ENCODE measurements around the gene MAOA. TPM values are rescaled to one million over a fixed set of nuclear protein-coding genes. Genes with fewer than 3 reads are reported as not detected.

MAOA gene
- total and polyA plus RNA-seq, 2 experiments from 2014 or later: 54.0 to 110 TPM

DNA sequence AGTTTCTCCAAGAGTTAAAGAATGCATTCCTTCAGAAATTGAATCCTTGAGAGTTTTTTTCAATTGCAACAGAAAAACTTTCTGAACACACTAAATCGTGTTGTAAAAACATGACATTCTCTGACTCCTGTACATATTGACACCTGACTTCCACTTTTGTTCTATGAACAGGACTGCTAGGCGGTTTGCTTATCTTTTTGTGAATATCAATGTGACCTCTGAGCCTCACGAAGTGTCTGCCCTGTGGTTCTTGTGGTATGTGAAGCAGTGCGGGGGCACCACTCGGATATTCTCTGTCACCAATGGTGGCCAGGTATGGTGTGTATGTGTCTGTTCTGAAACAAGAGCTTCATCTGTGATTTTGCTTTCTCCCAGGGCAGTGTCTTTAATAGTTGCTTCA lies 71.9 kb downstream of the MAOA start:
- H3K79me2 ChIP-seq: no peaks in the 10 kb centered on the region
- no peaks in the 10 kb centered on the region for H3K27me3 ChIP-seq
- no peak for DNase-seq (ENCODE audit: low spot score)
- H3K4me2 ChIP-seq: no peak overlapping the region
- H3K27ac ChIP-seq: no peak overlapping the region
- no peaks in the 10 kb centered on the region for H3K36me3 ChIP-seq (replicated peaks; ENCODE audit: insufficient read depth, low read depth)
- TF ChIP-seq EZH2 (IDR thresholded peaks at IDR 0.05; ENCODE audit: borderline replicate concordance): no peak
- TF ChIP-seq, protein P1, sequence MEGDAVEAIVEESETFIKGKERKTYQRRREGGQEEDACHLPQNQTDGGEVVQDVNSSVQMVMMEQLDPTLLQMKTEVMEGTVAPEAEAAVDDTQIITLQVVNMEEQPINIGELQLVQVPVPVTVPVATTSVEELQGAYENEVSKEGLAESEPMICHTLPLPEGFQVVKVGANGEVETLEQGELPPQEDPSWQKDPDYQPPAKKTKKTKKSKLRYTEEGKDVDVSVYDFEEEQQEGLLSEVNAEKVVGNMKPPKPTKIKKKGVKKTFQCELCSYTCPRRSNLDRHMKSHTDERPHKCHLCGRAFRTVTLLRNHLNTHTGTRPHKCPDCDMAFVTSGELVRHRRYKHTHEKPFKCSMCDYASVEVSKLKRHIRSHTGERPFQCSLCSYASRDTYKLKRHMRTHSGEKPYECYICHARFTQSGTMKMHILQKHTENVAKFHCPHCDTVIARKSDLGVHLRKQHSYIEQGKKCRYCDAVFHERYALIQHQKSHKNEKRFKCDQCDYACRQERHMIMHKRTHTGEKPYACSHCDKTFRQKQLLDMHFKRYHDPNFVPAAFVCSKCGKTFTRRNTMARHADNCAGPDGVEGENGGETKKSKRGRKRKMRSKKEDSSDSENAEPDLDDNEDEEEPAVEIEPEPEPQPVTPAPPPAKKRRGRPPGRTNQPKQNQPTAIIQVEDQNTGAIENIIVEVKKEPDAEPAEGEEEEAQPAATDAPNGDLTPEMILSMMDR (IDR thresholded peaks at IDR 0.05; ENCODE audit: poor library complexity): no peak
- TF ChIP-seq EZH2phosphoT487 (IDR thresholded peaks at IDR 0.05; ENCODE audit: low read depth, severe bottlenecking, unreplicated experiment): no peak
- no peak overlapping the region for H2AFZ ChIP-seq
- 62% methylated on average over 5 of the region's 5 CpGs for WGBS (ENCODE audit: low lambda C conversion rate, missing lambda C conversion rate)
- H3K4me1 ChIP-seq (ENCODE audit: insufficient read depth): no peaks in the 10 kb centered on the region
- H4K20me1 ChIP-seq (ENCODE audit: insufficient read depth, poor library complexity, severe bottlenecking): no peaks in the 10 kb centered on the region
- H3K9me3 ChIP-seq (ENCODE audit: low read depth): no peaks in the 10 kb centered on the region
- no peak overlapping the region for H3K4me3 ChIP-seq
- no peaks in the 10 kb centered on the region for H3K9me2 ChIP-seq (replicated peaks; ENCODE audit: insufficient read depth)

DNA sequence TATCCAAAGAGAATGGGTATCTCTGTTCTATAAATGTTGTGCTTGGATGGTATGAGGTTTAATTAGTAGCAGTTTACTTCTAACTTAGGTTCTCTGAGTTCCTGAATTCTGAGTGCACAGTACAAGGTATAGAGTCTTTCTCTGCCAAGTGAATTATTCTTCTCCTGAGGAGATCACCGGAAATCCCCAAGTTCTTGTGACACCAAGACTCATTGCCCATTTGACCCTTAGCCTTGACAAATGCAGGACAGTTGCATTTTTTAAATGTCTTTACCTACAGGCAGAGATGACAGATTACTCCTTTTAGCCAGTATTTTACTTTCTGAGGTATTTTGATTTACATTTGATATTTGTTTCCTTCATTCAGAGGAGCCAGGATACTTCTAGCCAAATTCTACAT lies 72.9 kb downstream of the MAOA start:
- H3K9me2 ChIP-seq (replicated peaks; ENCODE audit: insufficient read depth): no peaks in the 10 kb centered on the region
- H3K27ac ChIP-seq: no peak overlapping the region
- no peaks in the 10 kb centered on the region for H3K4me1 ChIP-seq (ENCODE audit: insufficient read depth)
- DNase-seq (ENCODE audit: low spot score): no peak
- 96% methylated on average over 1 of the region's 1 CpG for WGBS (ENCODE audit: low lambda C conversion rate, missing lambda C conversion rate)
- H3K36me3 ChIP-seq (replicated peaks; ENCODE audit: insufficient read depth, low read depth): no peaks in the 10 kb centered on the region
- no peak overlapping the region for H2AFZ ChIP-seq
- TF ChIP-seq, protein P1 (IDR thresholded peaks at IDR 0.05; ENCODE audit: poor library complexity): no peak
- TF ChIP-seq EZH2 (IDR thresholded peaks at IDR 0.05; ENCODE audit: borderline replicate concordance) (no peak), EZH2phosphoT487 (IDR thresholded peaks at IDR 0.05; ENCODE audit: low read depth, severe bottlenecking, unreplicated experiment) (no peak)
- H3K79me2 ChIP-seq: no peaks in the 10 kb centered on the region
- H3K4me3 ChIP-seq: no peak overlapping the region
- no peak overlapping the region for H3K4me2 ChIP-seq
- H3K27me3 ChIP-seq: no peaks in the 10 kb centered on the region
- no peaks in the 10 kb centered on the region for H4K20me1 ChIP-seq (ENCODE audit: insufficient read depth, poor library complexity, severe bottlenecking)
- no peaks in the 10 kb centered on the region for H3K9me3 ChIP-seq (ENCODE audit: low read depth)

DNA sequence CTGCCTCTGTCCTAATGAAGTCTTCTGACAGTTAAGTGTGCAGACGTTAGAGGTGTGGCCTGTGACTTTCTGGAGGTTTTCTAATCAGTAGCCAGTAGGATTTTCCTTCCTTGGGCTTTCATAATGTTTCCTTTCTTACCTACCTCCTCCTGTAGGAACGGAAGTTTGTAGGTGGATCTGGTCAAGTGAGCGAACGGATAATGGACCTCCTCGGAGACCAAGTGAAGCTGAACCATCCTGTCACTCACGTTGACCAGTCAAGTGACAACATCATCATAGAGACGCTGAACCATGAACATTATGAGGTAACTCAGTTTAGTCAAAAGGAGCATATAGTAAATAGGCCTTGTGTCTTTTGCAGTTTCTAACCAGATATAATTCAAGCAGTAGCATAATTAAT lies 75.0 kb downstream of the MAOA start:
- Histone ChIP-seq H3K36me3 (replicated peaks; ENCODE audit: insufficient read depth, low read depth) (no peaks in the 10 kb centered on the region), H3K27ac (no peak overlapping the region), H3K79me2 (no peaks in the 10 kb centered on the region), H3K9me3 (ENCODE audit: low read depth) (no peaks in the 10 kb centered on the region), H3K4me2 (no peak overlapping the region), H4K20me1 (ENCODE audit: insufficient read depth, poor library complexity, severe bottlenecking) (no peaks in the 10 kb centered on the region), H3K27me3 (no peaks in the 10 kb centered on the region), H2AFZ (no peak overlapping the region), H3K9me2 (replicated peaks; ENCODE audit: insufficient read depth) (no peaks in the 10 kb centered on the region), H3K4me3 (no peak overlapping the region), H3K4me1 (ENCODE audit: insufficient read depth) (no peaks in the 10 kb centered on the region)
- 91% methylated on average over 7 of the region's 7 CpGs for WGBS (ENCODE audit: low lambda C conversion rate, missing lambda C conversion rate)
- no peak for DNase-seq (ENCODE audit: low spot score)
- TF ChIP-seq EZH2phosphoT487 (IDR thresholded peaks at IDR 0.05; ENCODE audit: low read depth, severe bottlenecking, unreplicated experiment): no peak
- no peak for TF ChIP-seq EZH2 (IDR thresholded peaks at IDR 0.05; ENCODE audit: borderline replicate concordance)
- TF ChIP-seq, protein P1 (IDR thresholded peaks at IDR 0.05; ENCODE audit: poor library complexity): no peak

DNA sequence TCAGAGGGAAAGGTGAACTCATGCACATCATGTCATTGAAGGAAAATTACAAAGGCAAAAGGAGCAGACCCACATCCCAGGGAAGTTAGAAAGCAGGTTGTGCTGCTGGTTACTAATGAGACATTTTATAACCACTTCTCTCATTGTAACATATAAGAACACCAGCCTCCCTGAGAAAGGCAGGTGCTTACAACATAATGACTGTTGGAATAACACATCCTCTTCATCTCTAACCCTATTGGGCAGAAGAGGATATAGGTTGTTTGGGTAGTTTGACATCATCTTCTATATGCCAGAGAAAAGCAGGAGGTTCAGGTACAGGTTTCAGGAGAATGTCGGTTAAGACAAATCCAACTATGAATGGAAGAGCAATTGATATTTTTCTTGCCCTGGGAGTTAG lies 77.6 kb downstream of the MAOA start:
- H3K4me2 ChIP-seq: no peak overlapping the region
- no peaks in the 10 kb centered on the region for H3K79me2 ChIP-seq
- H3K9me2 ChIP-seq (replicated peaks; ENCODE audit: insufficient read depth): no peaks in the 10 kb centered on the region
- DNase-seq (ENCODE audit: low spot score): no peak
- no peaks in the 10 kb centered on the region for H4K20me1 ChIP-seq (ENCODE audit: insufficient read depth, poor library complexity, severe bottlenecking)
- WGBS (ENCODE audit: low lambda C conversion rate, missing lambda C conversion rate): 89% methylated on average over 1 of the region's 1 CpG
- no peaks in the 10 kb centered on the region for H3K27me3 ChIP-seq
- H3K36me3 ChIP-seq (replicated peaks; ENCODE audit: insufficient read depth, low read depth): no peaks in the 10 kb centered on the region
- H3K4me1 ChIP-seq (ENCODE audit: insufficient read depth): no peaks in the 10 kb centered on the region
- H3K9me3 ChIP-seq (ENCODE audit: low read depth): no peaks in the 10 kb centered on the region
- H3K4me3 ChIP-seq: no peak overlapping the region
- H3K27ac ChIP-seq: no peak overlapping the region
- H2AFZ ChIP-seq: no peak overlapping the region
- TF ChIP-seq, protein P1 (IDR thresholded peaks at IDR 0.05; ENCODE audit: poor library complexity): no peak
- TF ChIP-seq EZH2phosphoT487 (IDR thresholded peaks at IDR 0.05; ENCODE audit: low read depth, severe bottlenecking, unreplicated experiment) (no peak), EZH2 (IDR thresholded peaks at IDR 0.05; ENCODE audit: borderline replicate concordance) (no peak)
